ENCODE results near the gene MRO. TPM values are rescaled to one million over a fixed set of nuclear protein-coding genes. Genes with fewer than 3 reads are reported as not detected.
A peak's percentile ranks its signal among the peaks of the same experiment; 100 is the strongest.

MRO gene
- total RNA-seq = 1 to 10 TPM in 7 of 9 donors, under 1 TPM in 2; 0.42 to 6.9 (median 3.7) TPM
- 1 to 10 TPM in 1 of 2 donors, under 1 TPM in 1; 0.19 to 1.6 TPM for polyA plus RNA-seq
- long read RNA-seq, donor 1, partial matches to known transcripts = 1 of 5 reads
- long read RNA-seq, donor 1, other reads (novel, unspliced or antisense) = 4 of 5 reads
- long read RNA-seq, donor 2 = 0 reads
- long read RNA-seq, donor 3, partial matches to known transcripts = 0 of 3 reads
- long read RNA-seq, donor 3, other reads (novel, unspliced or antisense) = 3 of 3 reads

DNA sequence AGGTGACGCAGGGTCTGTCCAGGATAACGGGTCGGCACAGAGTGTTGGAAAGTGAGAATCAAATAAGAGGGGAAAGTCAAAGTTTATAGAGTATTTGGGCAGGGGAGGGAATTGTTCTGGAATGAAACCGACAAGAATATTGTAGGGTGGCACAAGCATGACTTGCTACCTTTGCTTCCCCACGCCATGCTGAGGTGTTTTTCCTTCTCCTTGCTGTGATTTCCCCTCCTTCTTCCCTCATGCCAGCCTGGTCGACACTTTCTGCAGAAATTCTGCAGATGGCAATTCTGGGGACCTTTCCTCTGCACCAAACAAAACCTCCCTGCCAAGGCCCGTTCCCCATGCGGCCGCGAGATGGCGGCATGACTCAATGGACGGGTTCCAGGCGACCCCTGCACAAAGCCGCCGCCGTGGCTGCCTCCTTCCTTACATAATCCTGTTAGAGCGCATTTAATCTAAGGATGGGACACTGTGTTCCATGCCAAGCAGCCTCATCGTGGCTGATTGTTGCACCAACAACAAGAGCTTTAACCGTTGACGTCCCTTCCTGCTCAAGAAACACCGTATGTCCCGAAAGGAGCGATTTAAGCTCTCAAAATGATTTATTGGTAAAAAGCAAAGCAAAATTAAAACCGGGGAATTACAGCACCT lies at the start of gene MRO:
Gene MRO (minus strand): TSS at position 289 of the 651 bp plus-strand sequence. CDS start 10,616 bp downstream, outside the sequence.
- Histone ChIP-seq H3K9me3 (no peaks in the 10 kb centered on the region), H3K36me3 (no peaks in the 10 kb centered on the region), H3K27ac (peak within 1 kb of the TSS in 11 of 12 donors; percentile 2 to 72 (median 50)), H3K27me3 (no peaks in the 10 kb centered on the region), H3K4me3 (peak within 1 kb of the TSS in 11 of 12 donors; percentile 21 to 60 (median 43)), H3K4me1 (peaks cover 0 to 28% (median 12%) of the 10 kb centered on the region in 12 donors)
- TF ChIP-seq POLR2A (IDR thresholded peaks at IDR 0.05) = no peak
- TF ChIP-seq, protein P1, sequence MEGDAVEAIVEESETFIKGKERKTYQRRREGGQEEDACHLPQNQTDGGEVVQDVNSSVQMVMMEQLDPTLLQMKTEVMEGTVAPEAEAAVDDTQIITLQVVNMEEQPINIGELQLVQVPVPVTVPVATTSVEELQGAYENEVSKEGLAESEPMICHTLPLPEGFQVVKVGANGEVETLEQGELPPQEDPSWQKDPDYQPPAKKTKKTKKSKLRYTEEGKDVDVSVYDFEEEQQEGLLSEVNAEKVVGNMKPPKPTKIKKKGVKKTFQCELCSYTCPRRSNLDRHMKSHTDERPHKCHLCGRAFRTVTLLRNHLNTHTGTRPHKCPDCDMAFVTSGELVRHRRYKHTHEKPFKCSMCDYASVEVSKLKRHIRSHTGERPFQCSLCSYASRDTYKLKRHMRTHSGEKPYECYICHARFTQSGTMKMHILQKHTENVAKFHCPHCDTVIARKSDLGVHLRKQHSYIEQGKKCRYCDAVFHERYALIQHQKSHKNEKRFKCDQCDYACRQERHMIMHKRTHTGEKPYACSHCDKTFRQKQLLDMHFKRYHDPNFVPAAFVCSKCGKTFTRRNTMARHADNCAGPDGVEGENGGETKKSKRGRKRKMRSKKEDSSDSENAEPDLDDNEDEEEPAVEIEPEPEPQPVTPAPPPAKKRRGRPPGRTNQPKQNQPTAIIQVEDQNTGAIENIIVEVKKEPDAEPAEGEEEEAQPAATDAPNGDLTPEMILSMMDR (IDR thresholded peaks at IDR 0.05) = peak; percentile 84 to 96 (median 92)
- peak; percentile 96 to 97 (median 96) for ATAC-seq
- intact Hi-C loops (cut with DNase I) = loop anchor here (1.0 to 10.0 kb wide), 11 partner anchors 42 to 235 kb away; partner anchors contain the start of gene ME2 (in 2 of the 10)
- DNase-seq = peak; percentile 82 to 93 (median 89)
- 2 to 4% (median 3%) methylated on average over 24 of the region's 24 CpGs for WGBS, 4 donors

DNA sequence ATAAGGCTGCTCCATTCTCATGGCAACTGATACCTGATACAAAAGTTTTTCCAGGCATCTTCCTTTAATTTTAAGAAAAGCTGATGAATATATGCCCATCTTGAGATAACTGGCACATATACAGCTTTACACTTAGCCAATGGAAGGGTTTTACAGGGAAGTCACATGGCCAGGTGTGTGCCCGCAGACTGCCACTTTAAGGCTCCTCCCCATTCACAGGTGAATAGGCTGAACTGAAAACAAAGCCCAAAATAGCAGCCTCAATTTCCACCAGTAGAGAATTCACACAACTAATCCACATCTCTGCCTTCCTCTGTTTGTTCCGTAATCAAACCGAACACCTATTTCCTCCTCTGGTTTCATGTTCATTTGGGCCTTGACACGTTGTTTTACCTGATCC lies 49.3 kb upstream of the MRO start:
- Histone ChIP-seq H3K36me3 (no peaks in the 10 kb centered on the region), H3K27ac (no peak overlapping the region), H3K9me3 (no peaks in the 10 kb centered on the region), H3K4me3 (no peak overlapping the region), H3K27me3 (no peaks in the 10 kb centered on the region), H3K4me1 (peaks cover 0 to 4% (median 0%) of the 10 kb centered on the region in 12 donors)
- DNase-seq (no peak), ATAC-seq (no peak)
- 84 to 90% (median 88%) methylated on average over 4 of the region's 4 CpGs for WGBS, 4 donors
- intact Hi-C loops (cut with DNase I) = loop anchor here in 4 of 10 donors (5.0 kb wide), 2 partner anchors 47 to 362 kb away; partner anchors contain the start of gene MRO (in 2 of the 4)
- TF ChIP-seq, protein P1 (IDR thresholded peaks at IDR 0.05) = no peak
- no peak for TF ChIP-seq POLR2A (IDR thresholded peaks at IDR 0.05)

DNA sequence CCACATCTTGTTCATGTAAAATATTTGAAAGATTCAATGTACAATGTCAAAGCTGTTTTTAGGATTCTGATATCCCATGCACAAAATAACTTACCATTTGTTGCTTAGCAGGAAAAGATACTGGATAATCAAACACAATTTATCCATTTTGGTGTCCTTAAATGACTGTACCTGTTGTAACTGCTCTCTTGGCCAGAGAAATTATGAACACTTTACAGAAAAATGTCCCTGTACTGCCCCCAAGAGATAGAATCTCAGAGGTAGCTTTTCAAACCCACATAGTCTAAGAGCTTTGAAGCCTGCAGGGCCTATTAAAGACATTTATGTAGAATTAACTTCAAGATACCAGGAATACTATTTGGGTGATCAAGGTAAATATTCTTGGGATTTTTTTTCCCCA lies 46.9 kb upstream of the MRO start:
- no peak overlapping the region for H3K27ac ChIP-seq
- no peak for TF ChIP-seq POLR2A (IDR thresholded peaks at IDR 0.05)
- TF ChIP-seq, protein P1 (IDR thresholded peaks at IDR 0.05) = peak in 6 of 12 donors; percentile 7 to 38 (median 24)
- H3K4me1 ChIP-seq = peaks cover 0 to 16% (median 0%) of the 10 kb centered on the region in 12 donors
- no peak overlapping the region for H3K4me3 ChIP-seq
- no peaks in the 10 kb centered on the region for H3K36me3 ChIP-seq
- H3K9me3 ChIP-seq = no peaks in the 10 kb centered on the region
- intact Hi-C loops (cut with DNase I) = loop anchor here in 7 of 10 donors (1.0 to 5.0 kb wide), 5 partner anchors 44 to 359 kb away; partner anchors contain the start of gene MRO (in 5 of the 7)
- DNase-seq (no peak), ATAC-seq (peak; percentile 51 to 78 (median 69))
- H3K27me3 ChIP-seq = no peaks in the 10 kb centered on the region

DNA sequence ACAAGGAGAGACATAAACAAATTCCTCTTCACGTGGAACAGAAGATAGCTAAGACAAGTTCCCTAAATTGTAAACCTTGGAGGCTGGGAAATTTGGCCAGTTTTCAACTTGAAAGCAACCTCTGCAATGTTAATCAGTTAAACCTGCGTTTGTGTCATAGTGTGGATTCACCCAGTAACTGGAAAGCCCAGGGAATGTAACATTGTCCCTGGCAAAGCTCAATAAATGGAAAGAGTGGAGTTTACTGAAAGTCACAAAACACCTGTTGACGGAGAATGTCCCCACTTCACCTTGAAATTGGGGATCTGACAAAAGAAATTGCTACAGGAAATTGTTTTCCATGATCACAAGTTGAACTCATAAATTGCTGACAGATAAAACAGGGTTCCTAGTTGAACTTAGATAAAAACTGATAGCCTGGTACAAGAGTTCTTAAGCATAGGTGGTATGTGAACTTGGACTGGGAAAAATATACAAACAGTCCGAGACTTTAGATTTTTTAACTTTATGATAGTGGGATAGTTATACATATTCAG lies 44.1 kb upstream of the MRO start:
- H3K9me3 ChIP-seq = no peaks in the 10 kb centered on the region
- H3K27ac ChIP-seq = no peak overlapping the region
- H3K36me3 ChIP-seq = no peaks in the 10 kb centered on the region
- DNase-seq = no peak
- H3K27me3 ChIP-seq = no peaks in the 10 kb centered on the region
- intact Hi-C loops (cut with DNase I) = loop anchor here in 1 of 10 donors (5.0 kb wide), 1 partner anchor 42 kb away; the partner anchor contains the start of gene MRO
- H3K4me1 ChIP-seq = peaks cover 0 to 22% (median 0%) of the 10 kb centered on the region in 12 donors
- TF ChIP-seq, protein P1 (IDR thresholded peaks at IDR 0.05) = no peak
- TF ChIP-seq POLR2A (IDR thresholded peaks at IDR 0.05) = no peak
- H3K4me3 ChIP-seq = no peak overlapping the region
- WGBS, 4 donors = 45 to 48% (median 46%) methylated on average over 4 of the region's 4 CpGs
- no peak for ATAC-seq
